ENCODE results near the gene PFKM.
A peak's percentile ranks its signal among the peaks of the same experiment; 100 is the strongest.
"Not testable (repeated sequence)": the region's sequence is repeated elsewhere in the genome, so short reads cannot be mapped to it uniquely, and the experiment has no call there.

Gene PFKM

DNA sequence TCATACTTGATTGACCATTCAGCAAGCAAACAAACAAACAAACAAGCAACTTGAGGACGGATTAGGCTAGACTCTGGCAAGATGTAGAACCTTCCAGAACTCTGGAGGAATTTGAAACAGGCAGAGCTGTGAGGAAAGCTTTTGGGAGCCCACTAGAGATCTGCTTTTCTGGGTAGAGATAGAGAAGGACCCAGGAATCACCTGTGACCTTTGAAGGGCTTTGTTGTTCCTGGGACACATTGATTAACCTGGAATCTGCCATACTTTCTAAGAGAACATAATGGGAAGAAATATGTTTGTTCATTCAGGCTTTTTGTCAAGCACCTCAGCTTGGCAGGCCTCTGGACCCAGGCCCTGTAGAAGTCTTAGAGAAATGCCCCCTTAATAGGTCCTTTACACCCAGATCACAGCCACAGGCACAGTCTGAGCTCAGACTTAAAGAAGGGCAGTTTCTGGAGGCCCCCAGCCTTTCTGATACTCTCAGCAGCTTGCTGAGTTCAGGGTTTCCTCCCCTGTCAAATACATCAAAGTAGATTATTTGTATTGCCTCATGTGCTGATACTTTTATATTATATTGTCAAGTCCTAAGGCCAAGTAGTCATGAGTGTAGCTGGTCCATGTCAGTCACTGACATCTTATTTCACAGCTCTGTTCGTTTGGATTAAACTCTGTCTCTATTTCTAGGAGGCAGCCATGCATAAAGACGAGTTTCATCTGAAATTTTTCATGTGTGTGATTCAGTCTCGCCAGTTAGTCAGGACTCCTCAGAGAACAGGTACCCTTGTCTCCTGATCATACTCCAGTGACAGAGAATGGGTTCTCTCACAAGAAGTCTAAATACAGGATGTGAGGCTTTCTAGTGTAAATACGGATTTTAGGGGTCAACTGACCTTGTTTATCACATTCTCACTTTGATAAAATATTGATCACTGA is 12.2 kb upstream of the PFKM start:
- Histone ChIP-seq H3K9me2 (replicated peaks; ENCODE audit: insufficient read depth, low read length) (no peaks in the 10 kb centered on the region), H3K27me3 (replicated peaks; ENCODE audit: insufficient read depth, low read length) (no peaks in the 10 kb centered on the region), H3K27ac (ENCODE audit: low read length) (peak overlapping the region; percentile 99), H3K4me1 (ENCODE audit: low read length) (peaks cover 18% of the 10 kb centered on the region), H4K20me1 (ENCODE audit: insufficient read depth, low read length) (no peaks in the 10 kb centered on the region), H3K36me3 (replicated peaks; ENCODE audit: insufficient read depth, low read length) (no peaks in the 10 kb centered on the region), H3K9ac (ENCODE audit: low read length) (peak overlapping the region; percentile 93), H3K9me3 (replicated peaks; ENCODE audit: insufficient read depth, low read length) (no peaks in the 10 kb centered on the region), H2AFZ (ENCODE audit: low read length) (peak overlapping the region; percentile 91), H3K4me3 (ENCODE audit: low read length) (peak overlapping the region; percentile 87), H3K79me2 (ENCODE audit: low read length) (peaks cover 39% of the 10 kb centered on the region), H3F3A (ENCODE audit: insufficient read depth, low read length) (peaks cover 11% of the 10 kb centered on the region), H3K4me2 (ENCODE audit: low read depth, low read length) (peak overlapping the region; percentile 80)
- peak; percentile 21 for DNase-seq
- TF ChIP-seq, protein P1, sequence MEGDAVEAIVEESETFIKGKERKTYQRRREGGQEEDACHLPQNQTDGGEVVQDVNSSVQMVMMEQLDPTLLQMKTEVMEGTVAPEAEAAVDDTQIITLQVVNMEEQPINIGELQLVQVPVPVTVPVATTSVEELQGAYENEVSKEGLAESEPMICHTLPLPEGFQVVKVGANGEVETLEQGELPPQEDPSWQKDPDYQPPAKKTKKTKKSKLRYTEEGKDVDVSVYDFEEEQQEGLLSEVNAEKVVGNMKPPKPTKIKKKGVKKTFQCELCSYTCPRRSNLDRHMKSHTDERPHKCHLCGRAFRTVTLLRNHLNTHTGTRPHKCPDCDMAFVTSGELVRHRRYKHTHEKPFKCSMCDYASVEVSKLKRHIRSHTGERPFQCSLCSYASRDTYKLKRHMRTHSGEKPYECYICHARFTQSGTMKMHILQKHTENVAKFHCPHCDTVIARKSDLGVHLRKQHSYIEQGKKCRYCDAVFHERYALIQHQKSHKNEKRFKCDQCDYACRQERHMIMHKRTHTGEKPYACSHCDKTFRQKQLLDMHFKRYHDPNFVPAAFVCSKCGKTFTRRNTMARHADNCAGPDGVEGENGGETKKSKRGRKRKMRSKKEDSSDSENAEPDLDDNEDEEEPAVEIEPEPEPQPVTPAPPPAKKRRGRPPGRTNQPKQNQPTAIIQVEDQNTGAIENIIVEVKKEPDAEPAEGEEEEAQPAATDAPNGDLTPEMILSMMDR (IDR thresholded peaks at IDR 0.05; ENCODE audit: low read length), result no peak
- no peak for TF ChIP-seq EZH2phosphoT487 (IDR thresholded peaks at IDR 0.05; ENCODE audit: low read length)
- TF ChIP-seq EZH2 (optimal IDR thresholded peaks at IDR 0.05; ENCODE audit: low read depth, low read length), result no peak

DNA sequence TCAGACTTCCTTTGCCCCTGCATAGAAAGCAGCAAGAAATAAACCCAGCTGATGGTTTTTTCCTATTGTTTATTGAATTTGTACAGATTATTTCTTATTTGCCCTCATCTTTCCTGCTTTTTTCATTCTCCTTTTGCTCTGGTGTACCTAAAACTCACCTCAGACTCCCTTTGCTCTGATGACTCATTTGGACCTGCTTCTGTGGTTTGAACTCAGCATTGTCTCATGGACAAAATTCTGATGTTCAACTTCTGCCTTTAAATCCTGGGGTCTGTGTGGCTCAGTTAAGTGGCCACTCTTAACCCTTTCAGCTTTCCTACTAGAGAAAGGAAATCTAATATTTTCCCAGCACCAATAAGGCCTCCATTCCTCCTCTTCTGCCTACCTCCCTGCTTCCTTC is 9.7 kb upstream of the PFKM start:
- Histone ChIP-seq H3K27ac (ENCODE audit: low read length) (no peak overlapping the region), H3K4me1 (ENCODE audit: low read length) (peaks cover 16% of the 10 kb centered on the region), H4K20me1 (ENCODE audit: insufficient read depth, low read length) (no peaks in the 10 kb centered on the region), H3F3A (ENCODE audit: insufficient read depth, low read length) (peaks cover 11% of the 10 kb centered on the region), H3K4me2 (ENCODE audit: low read depth, low read length) (no peak overlapping the region), H3K9ac (ENCODE audit: low read length) (no peak overlapping the region), H3K9me2 (replicated peaks; ENCODE audit: insufficient read depth, low read length) (no peaks in the 10 kb centered on the region), H3K79me2 (ENCODE audit: low read length) (peaks cover 14% of the 10 kb centered on the region), H3K27me3 (replicated peaks; ENCODE audit: insufficient read depth, low read length) (no peaks in the 10 kb centered on the region), H3K4me3 (ENCODE audit: low read length) (no peak overlapping the region), H3K36me3 (replicated peaks; ENCODE audit: insufficient read depth, low read length) (no peaks in the 10 kb centered on the region), H2AFZ (ENCODE audit: low read length) (no peak overlapping the region), H3K9me3 (replicated peaks; ENCODE audit: insufficient read depth, low read length) (no peaks in the 10 kb centered on the region)
- no peak for DNase-seq
- TF ChIP-seq EZH2phosphoT487 (IDR thresholded peaks at IDR 0.05; ENCODE audit: low read length), result no peak
- TF ChIP-seq EZH2 (optimal IDR thresholded peaks at IDR 0.05; ENCODE audit: low read depth, low read length), result no peak
- TF ChIP-seq, protein P1 (IDR thresholded peaks at IDR 0.05; ENCODE audit: low read length), result no peak

DNA sequence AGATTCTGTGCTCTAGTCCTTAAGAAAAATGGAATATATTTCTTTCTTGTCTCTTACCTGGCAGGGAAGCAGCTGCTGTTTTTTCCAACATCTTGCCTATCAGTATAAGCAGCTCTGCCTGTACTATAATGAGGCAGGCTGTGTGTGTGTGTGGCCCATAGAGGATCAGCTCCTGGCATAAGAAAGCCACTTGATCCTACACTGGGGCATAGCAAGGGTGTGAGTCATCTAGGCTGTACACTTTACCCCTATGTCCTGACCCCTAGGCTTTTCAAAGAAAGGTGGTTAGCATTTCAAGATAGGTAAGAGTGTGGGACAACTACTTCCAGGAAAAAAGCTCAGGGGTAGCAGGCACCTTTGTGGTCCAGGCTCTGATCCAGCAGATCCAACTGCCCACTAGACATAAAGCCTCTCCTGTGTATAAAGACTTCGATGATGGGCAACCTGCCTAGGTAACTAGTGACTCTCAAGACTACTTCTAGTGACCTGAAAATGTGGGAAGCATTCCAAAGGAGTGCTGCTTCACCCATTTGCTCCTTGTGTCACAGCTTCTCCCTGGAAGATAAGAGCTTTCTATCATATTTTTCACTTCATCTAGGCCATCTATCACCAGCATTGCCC is 8.4 kb upstream of the PFKM start:
- Histone ChIP-seq H3K27ac (ENCODE audit: low read length) (no peak overlapping the region), H3K4me2 (ENCODE audit: low read depth, low read length) (no peak overlapping the region), H3F3A (ENCODE audit: insufficient read depth, low read length) (peaks cover 8% of the 10 kb centered on the region; the same call in 1 of the 2 replicates), H3K4me3 (ENCODE audit: low read length) (no peak overlapping the region), H4K20me1 (ENCODE audit: insufficient read depth, low read length) (no peaks in the 10 kb centered on the region), H3K9me3 (replicated peaks; ENCODE audit: insufficient read depth, low read length) (no peaks in the 10 kb centered on the region), H3K36me3 (replicated peaks; ENCODE audit: insufficient read depth, low read length) (no peaks in the 10 kb centered on the region), H3K79me2 (ENCODE audit: low read length) (peaks cover under 1% of the 10 kb centered on the region), H3K4me1 (ENCODE audit: low read length) (peaks cover 14% of the 10 kb centered on the region), H3K9ac (ENCODE audit: low read length) (no peak overlapping the region), H3K27me3 (replicated peaks; ENCODE audit: insufficient read depth, low read length) (no peaks in the 10 kb centered on the region), H3K9me2 (replicated peaks; ENCODE audit: insufficient read depth, low read length) (no peaks in the 10 kb centered on the region), H2AFZ (ENCODE audit: low read length) (no peak overlapping the region)
- no peak for DNase-seq
- no peak for TF ChIP-seq EZH2 (optimal IDR thresholded peaks at IDR 0.05; ENCODE audit: low read depth, low read length)
- TF ChIP-seq, protein P1 (IDR thresholded peaks at IDR 0.05; ENCODE audit: low read length), result no peak
- no peak for TF ChIP-seq EZH2phosphoT487 (IDR thresholded peaks at IDR 0.05; ENCODE audit: low read length)

DNA sequence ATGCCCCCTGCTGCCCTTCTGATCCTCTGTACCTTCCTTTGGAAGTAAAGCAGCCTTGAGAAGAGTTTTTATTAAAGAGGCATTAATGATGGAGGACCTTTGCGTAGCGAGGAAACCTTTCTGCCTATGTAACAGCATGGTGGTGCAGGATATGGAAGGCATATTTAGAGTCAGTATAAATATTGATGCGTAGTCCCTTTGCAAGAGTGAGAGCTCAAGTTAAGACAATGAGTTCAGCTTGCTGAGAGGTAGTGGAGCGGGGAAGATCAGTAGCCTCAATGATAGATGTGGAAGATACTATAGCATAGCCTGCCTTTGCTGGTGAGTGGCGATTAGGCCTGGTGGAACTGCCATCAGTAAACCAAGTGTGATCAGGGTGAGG is 7.9 kb upstream of the PFKM start:
- not testable (repeated sequence) for H3K4me3 ChIP-seq (ENCODE audit: low read length); H3F3A ChIP-seq (ENCODE audit: insufficient read depth, low read length); H3K4me2 ChIP-seq (ENCODE audit: low read depth, low read length); H3K27me3 ChIP-seq (replicated peaks; ENCODE audit: insufficient read depth, low read length); H3K36me3 ChIP-seq (replicated peaks; ENCODE audit: insufficient read depth, low read length); DNase-seq; H4K20me1 ChIP-seq (ENCODE audit: insufficient read depth, low read length); H3K9ac ChIP-seq (ENCODE audit: low read length); H2AFZ ChIP-seq (ENCODE audit: low read length); H3K27ac ChIP-seq (ENCODE audit: low read length); H3K9me2 ChIP-seq (replicated peaks; ENCODE audit: insufficient read depth, low read length); H3K9me3 ChIP-seq (replicated peaks; ENCODE audit: insufficient read depth, low read length); H3K79me2 ChIP-seq (ENCODE audit: low read length)
- H3K4me1 ChIP-seq (ENCODE audit: low read length), result peaks cover 14% of the 10 kb centered on the region
